ENCODE data around the gene EIF4G3.

The EIF4G3 gene

DNA sequence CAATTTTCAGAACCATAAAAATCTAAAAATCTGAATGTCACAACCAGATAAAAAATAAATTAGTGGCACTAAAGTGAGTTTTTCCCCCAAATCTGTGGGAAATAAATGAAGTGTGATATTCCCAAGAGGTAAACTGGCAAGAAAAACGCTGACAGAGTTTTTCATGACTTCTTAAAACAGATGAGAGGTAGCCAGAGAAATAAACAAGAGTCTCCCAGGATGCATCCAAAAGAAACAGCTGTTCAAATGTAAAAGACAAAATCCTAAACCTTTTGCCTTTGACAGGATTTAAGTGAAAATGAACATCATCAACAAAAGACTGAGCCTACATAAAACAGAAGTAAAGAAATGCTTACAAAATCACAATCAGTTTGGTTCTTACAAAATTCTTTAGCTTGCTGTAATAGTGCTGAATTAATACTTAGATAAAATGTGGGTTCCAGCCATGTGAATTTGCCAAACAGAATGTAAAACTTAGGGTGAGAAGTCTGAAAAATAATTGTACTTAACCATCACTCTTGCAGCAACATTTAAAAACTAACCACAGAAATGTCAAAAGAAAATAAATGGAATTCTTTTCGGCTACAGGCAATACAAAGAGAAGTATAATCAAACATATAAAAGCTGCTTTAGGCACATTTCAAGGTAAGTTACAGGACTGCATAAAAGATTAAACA is 133.6 kb downstream of the EIF4G3 start:
- TF ChIP-seq CTCF (IDR thresholded peaks at IDR 0.05) = no peak

GRCh38 chr1:21041541-21041940 is 135.2 kb downstream of the EIF4G3 start:
- no peak for TF ChIP-seq CTCF (IDR thresholded peaks at IDR 0.05)

DNA sequence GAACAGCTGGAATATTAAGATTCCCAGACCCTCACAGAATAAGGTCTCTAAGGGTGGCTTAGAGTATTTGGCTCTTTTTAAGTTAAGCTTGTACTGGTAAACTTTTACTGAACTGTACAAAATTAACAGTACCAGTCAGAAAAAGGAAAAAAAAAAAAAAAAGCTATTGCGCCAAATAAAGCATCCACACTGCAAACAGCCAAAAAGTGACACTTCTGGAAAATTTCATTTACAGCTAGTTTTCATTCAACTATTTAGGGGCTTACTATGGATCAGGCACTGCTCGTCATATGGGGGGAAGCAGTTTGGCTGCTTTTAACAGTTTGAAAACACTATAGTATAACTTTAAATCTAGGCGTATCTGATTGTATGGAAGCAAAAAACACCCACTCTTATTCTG is 139.6 kb downstream of the EIF4G3 start:
- no peak for TF ChIP-seq CTCF (IDR thresholded peaks at IDR 0.05)

- no peak for TF ChIP-seq CTCF (IDR thresholded peaks at IDR 0.05)
These were observed 140.9 kb downstream of the EIF4G3 start for GRCh38 chr1:21035794-21036193.

GRCh38 chr1:21034725-21035628 is 141.7 kb downstream of the EIF4G3 start:
- no peak for TF ChIP-seq CTCF (IDR thresholded peaks at IDR 0.05)

DNA sequence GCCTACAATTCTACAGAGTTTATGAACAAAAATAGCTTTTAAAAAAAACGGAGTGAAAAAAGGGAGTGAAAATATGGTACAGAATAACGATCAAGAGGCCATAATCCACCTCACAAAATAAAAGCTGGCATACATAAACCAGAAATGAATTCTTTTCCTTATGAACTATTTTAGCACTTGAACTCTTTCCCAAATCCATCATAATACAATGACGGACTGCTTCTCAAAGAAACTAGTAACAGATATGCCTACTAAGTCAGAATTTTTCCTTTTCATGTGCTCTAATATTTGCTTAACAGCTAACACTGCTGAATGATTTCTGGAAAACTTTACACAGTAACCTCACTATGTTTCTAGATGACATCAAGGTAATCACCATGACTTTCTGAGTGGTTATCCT is 144.0 kb downstream of the EIF4G3 start:
- no peak for TF ChIP-seq CTCF (IDR thresholded peaks at IDR 0.05)

- no peak for TF ChIP-seq CTCF (IDR thresholded peaks at IDR 0.05)
These were observed 146.5 kb downstream of the EIF4G3 start for GRCh38 chr1:21030181-21030580.
